Panc1 (cell line): ENCODE data around the gene ZNF107.
"Not testable (repeated sequence)": the region's sequence is repeated elsewhere in the genome, so short reads cannot be mapped to it uniquely, and the experiment has no call there.

Experiments
- SIN3A ChIP-seq: IDR thresholded peaks from 2 replicates; pipeline ENCODE4 v1.6.1; 2012; ENCODE audit warnings: low read depth, mild to moderate bottlenecking, low read length, moderate library complexity, borderline replicate concordance; ENCODE audit not compliant: insufficient read depth
- TF ChIP-seq, protein P1 (sequence below): fragments of 450-650 bp; IDR thresholded peaks from 2 replicates; pipeline ENCODE4 v1.5.1; 2017; ENCODE audit warnings: mild to moderate bottlenecking

DNA sequence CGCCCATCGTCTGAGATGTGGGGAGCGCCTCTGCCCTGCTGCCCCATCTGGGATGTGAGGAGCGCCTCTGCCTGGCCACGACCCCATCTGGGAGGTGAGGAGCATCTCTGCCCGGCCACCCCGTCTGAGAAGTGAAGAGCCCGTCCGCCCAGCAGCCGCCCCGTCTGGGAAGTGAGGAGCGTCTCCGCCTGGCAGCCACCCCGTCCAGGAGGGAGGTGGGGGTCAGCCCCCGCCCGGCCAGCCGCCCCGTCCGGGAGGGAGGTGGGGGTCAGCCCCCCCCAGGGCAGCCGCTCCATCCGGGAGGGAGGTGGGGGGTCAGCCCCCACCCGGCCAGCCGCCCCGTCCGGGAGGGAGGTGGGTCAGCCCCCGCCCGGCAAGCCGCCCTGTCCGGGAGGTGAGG is 52.0 kb downstream of the ZNF107 start:
- TF ChIP-seq, protein P1, sequence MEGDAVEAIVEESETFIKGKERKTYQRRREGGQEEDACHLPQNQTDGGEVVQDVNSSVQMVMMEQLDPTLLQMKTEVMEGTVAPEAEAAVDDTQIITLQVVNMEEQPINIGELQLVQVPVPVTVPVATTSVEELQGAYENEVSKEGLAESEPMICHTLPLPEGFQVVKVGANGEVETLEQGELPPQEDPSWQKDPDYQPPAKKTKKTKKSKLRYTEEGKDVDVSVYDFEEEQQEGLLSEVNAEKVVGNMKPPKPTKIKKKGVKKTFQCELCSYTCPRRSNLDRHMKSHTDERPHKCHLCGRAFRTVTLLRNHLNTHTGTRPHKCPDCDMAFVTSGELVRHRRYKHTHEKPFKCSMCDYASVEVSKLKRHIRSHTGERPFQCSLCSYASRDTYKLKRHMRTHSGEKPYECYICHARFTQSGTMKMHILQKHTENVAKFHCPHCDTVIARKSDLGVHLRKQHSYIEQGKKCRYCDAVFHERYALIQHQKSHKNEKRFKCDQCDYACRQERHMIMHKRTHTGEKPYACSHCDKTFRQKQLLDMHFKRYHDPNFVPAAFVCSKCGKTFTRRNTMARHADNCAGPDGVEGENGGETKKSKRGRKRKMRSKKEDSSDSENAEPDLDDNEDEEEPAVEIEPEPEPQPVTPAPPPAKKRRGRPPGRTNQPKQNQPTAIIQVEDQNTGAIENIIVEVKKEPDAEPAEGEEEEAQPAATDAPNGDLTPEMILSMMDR, result not testable (repeated sequence)
- not testable (repeated sequence) for TF ChIP-seq SIN3A
